ENCODE data around the gene RNU6-9. TPM values are rescaled to one million over a fixed set of nuclear protein-coding genes. Genes with fewer than 3 reads are reported as not detected.

RNU6-9 gene
- polyA plus RNA-seq, 1 experiment, result not detected

- H3K27me3 ChIP-seq (ENCODE audit: control insufficient read depth, insufficient read depth, low read length), result no peaks in the 10 kb centered on the region
- ChIA-PET POLR2A (no interaction called here), CTCF (interaction anchor here (0.5 kb wide), 1 partner anchor 82 kb away, joined by 3 read pairs; the partner anchor contains the start of gene WDR18)
- no peak overlapping the region for H3K27ac ChIP-seq (ENCODE audit: low read depth, low read length)
- no peak for DNase-seq (ENCODE audit: low read depth, low spot score)
- no peak overlapping the region for H3K4me3 ChIP-seq (ENCODE audit: low read depth, low read length)
- TF ChIP-seq, protein P1, sequence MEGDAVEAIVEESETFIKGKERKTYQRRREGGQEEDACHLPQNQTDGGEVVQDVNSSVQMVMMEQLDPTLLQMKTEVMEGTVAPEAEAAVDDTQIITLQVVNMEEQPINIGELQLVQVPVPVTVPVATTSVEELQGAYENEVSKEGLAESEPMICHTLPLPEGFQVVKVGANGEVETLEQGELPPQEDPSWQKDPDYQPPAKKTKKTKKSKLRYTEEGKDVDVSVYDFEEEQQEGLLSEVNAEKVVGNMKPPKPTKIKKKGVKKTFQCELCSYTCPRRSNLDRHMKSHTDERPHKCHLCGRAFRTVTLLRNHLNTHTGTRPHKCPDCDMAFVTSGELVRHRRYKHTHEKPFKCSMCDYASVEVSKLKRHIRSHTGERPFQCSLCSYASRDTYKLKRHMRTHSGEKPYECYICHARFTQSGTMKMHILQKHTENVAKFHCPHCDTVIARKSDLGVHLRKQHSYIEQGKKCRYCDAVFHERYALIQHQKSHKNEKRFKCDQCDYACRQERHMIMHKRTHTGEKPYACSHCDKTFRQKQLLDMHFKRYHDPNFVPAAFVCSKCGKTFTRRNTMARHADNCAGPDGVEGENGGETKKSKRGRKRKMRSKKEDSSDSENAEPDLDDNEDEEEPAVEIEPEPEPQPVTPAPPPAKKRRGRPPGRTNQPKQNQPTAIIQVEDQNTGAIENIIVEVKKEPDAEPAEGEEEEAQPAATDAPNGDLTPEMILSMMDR (IDR thresholded peaks at IDR 0.05; ENCODE audit: low read depth, low read length), result no peak
- no peaks in the 10 kb centered on the region; the same call in 1 of the 2 replicates for H3K9me3 ChIP-seq (ENCODE audit: control insufficient read depth, insufficient read depth, low read length)
Observed at GRCh38 chr19:902446-903226, 9.4 kb downstream of the RNU6-9 start.

DNA sequence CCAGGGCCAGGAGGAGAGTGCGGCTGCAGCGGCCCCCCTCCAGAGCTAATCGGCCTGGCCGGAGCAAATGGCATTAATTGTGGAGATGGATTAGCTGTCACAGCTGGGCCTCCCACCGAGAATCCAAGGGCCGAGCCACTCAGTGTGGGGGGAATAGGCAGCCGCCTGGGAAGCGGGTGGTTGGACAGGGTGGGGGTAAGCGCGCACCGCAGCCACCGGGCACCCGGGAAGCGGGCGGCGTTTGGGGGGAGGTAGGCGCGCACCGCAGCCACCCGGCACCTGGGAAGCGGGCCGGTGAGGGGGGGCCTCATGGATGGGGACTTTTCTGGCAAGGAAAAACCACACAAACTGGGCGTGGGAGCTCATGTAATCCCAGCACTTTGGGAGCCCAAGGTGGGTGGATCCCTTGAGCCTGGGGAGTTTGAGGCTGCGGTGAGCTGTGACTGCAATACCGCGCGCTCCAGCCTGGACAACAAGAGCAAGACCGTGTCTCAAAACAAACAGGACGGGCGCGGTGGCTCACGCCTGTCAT lies 10.0 kb downstream of the RNU6-9 start:
- TF ChIP-seq, protein P1 (IDR thresholded peaks at IDR 0.05; ENCODE audit: low read depth, low read length), result no peak
- no peak overlapping the region for H3K4me3 ChIP-seq (ENCODE audit: low read depth, low read length)
- H3K27ac ChIP-seq (ENCODE audit: low read depth, low read length), result no peak overlapping the region
- no peaks in the 10 kb centered on the region for H3K27me3 ChIP-seq (ENCODE audit: control insufficient read depth, insufficient read depth, low read length)
- POLR2A ChIA-PET, result no interaction called here
- H3K9me3 ChIP-seq (ENCODE audit: control insufficient read depth, insufficient read depth, low read length), result no peaks in the 10 kb centered on the region
- CTCF ChIA-PET, result no interaction called here
- no peak for DNase-seq (ENCODE audit: low read depth, low spot score)

GRCh38 chr19:904545-904944 lies 11.3 kb downstream of the RNU6-9 start:
- H3K4me3 ChIP-seq (ENCODE audit: low read depth, low read length), result no peak overlapping the region
- H3K27ac ChIP-seq (ENCODE audit: low read depth, low read length), result no peak overlapping the region
- no peak for DNase-seq (ENCODE audit: low read depth, low spot score)
- no peaks in the 10 kb centered on the region for H3K27me3 ChIP-seq (ENCODE audit: control insufficient read depth, insufficient read depth, low read length)
- POLR2A ChIA-PET, result no interaction called here
- CTCF ChIA-PET, result no interaction called here
- no peaks in the 10 kb centered on the region for H3K9me3 ChIP-seq (ENCODE audit: control insufficient read depth, insufficient read depth, low read length)
- TF ChIP-seq, protein P1 (IDR thresholded peaks at IDR 0.05; ENCODE audit: low read depth, low read length), result no peak

- TF ChIP-seq, protein P1 (IDR thresholded peaks at IDR 0.05; ENCODE audit: low read depth, low read length), result no peak
- Histone ChIP-seq H3K27ac (ENCODE audit: low read depth, low read length) (no peak overlapping the region), H3K4me3 (ENCODE audit: low read depth, low read length) (no peak overlapping the region), H3K27me3 (ENCODE audit: control insufficient read depth, insufficient read depth, low read length) (no peaks in the 10 kb centered on the region), H3K9me3 (ENCODE audit: control insufficient read depth, insufficient read depth, low read length) (peaks cover 4% of the 10 kb centered on the region; the same call in 1 of the 2 replicates)
- ChIA-PET POLR2A (no interaction called here), CTCF (interaction anchor here (1.5 kb wide), 1 partner anchor 95 kb away, joined by 3 read pairs; no protein-coding TSS in a partner anchor)
- DNase-seq (ENCODE audit: low read depth, low spot score), result no peak
Observed at GRCh38 chr19:906480-906879, 13.2 kb downstream of the RNU6-9 start.

GRCh38 chr19:907183-907853 lies 14.0 kb downstream of the RNU6-9 start:
- no peaks in the 10 kb centered on the region for H3K27me3 ChIP-seq (ENCODE audit: control insufficient read depth, insufficient read depth, low read length)
- peaks cover 7% of the 10 kb centered on the region; the same call in 1 of the 2 replicates for H3K9me3 ChIP-seq (ENCODE audit: control insufficient read depth, insufficient read depth, low read length)
- TF ChIP-seq, protein P1 (IDR thresholded peaks at IDR 0.05; ENCODE audit: low read depth, low read length), result no peak
- no peak overlapping the region for H3K4me3 ChIP-seq (ENCODE audit: low read depth, low read length)
- CTCF ChIA-PET, result no interaction called here
- no peak for DNase-seq (ENCODE audit: low read depth, low spot score)
- POLR2A ChIA-PET, result no interaction called here
- H3K27ac ChIP-seq (ENCODE audit: low read depth, low read length), result no peak overlapping the region

Measured in AG04450 (cell line).